Endothelial cell of umbilical vein (primary cell): ENCODE data around the gene CECR2. TPM values are rescaled to one million over a fixed set of nuclear protein-coding genes. Genes with fewer than 3 reads are reported as not detected.

Experiments
- BruUV-seq: library from RNA; stranded (reverse); fragments of 400-500 nt; replicated peaks from 2 replicates; lab custom pipeline; 2021; lab: Mats Ljungman, UMichigan
- CTCF ChIA-PET: fragments of 300-600, 350-600 bp; sonication (Branson Sonifier 250); formaldehyde crosslinking; loops from one replicate; lab custom pipeline; 2021; ENCODE audit warnings: antibody characterized with exemption, inconsistent platforms; lab: Charles Lee
- POLR2A ChIA-PET: fragments of 300-600, 350-600 bp; sonication (Branson Sonifier 250); formaldehyde crosslinking; loops from one replicate; lab custom pipeline; 2021; ENCODE audit warnings: antibody characterized with exemption, inconsistent platforms; lab: Charles Lee
- DNase-seq: peaks from one replicate; pipeline ENCODE4 v3.0.0-alpha.2; 2011; ENCODE audit warnings: low read depth, low spot score
- FAIRE-seq: peaks from 2 replicates; lab custom pipeline; 2011; peaks lifted over from hg19 to GRCh38; lab: Jason Lieb, UNC
- H2AFZ ChIP-seq: 2 replicates; pipeline ENCODE4 v1.6.0; 2012; ENCODE audit warnings: low read depth, low read length, control low read depth, inconsistent platforms
- H3K27ac ChIP-seq: 2 replicates; pipeline ENCODE4 v1.5.1; 2011; ENCODE audit warnings: low read depth, mild to moderate bottlenecking, control low read depth, low read length, moderate library complexity; ENCODE audit not compliant: insufficient read depth
- H3K27me3 ChIP-seq, 2 experiments: 2 replicates each; pipeline versions ENCODE4 v1.6.0 to v1.6.1; 2011; ENCODE audit warnings: low read length in 2 of 2, mixed read lengths in 1 of 2; ENCODE audit not compliant: control insufficient read depth in 2 of 2, insufficient read depth in 2 of 2
- H3K36me3 ChIP-seq, 2 experiments: 2 replicates in 1 of 2; 3 replicates in 1 of 2; pipeline ENCODE4 v1.5.1; 2011; ENCODE audit warnings: low read length in 2 of 2, mild to moderate bottlenecking in 1 of 2, moderate library complexity in 1 of 2; ENCODE audit not compliant: control insufficient read depth in 2 of 2, insufficient read depth in 2 of 2; ENCODE audit errors: extremely low read depth in 1 of 2
- H3K4me1 ChIP-seq: 3 replicates; pipeline ENCODE4 v1.5.1; 2011; ENCODE audit warnings: mild to moderate bottlenecking, low read length; ENCODE audit not compliant: control insufficient read depth, insufficient read depth; ENCODE audit errors: extremely low read depth
- H3K4me2 ChIP-seq: 2 replicates; pipeline ENCODE4 v1.6.1; 2011; ENCODE audit warnings: low read length, control low read depth, mixed read lengths; ENCODE audit not compliant: insufficient read depth
- H3K4me3 ChIP-seq, 3 experiments: fragments of 200-600 bp in 1 of 3; sonication (generic), shearing (Covaris generic) in 1 of 3; replicated peaks in 1 of 3; 2 replicates each; pipeline ENCODE4 v1.5.1; 2011 to 2016; ENCODE audit warnings: control low read depth in 3 of 3, low read length in 3 of 3, mild to moderate bottlenecking in 2 of 3, inconsistent platforms in 1 of 3, low read depth in 1 of 3, moderate library complexity in 1 of 3; ENCODE audit not compliant: insufficient read depth in 1 of 3
- H3K79me2 ChIP-seq: 2 replicates; pipeline ENCODE4 v1.6.0; 2012; ENCODE audit warnings: low read length, inconsistent platforms; ENCODE audit not compliant: control insufficient read depth, insufficient read depth
- H3K9ac ChIP-seq: replicated peaks from 2 replicates; pipeline ENCODE3; 2011; ENCODE audit warnings: low read length, control low read depth; ENCODE audit not compliant: insufficient read depth; ENCODE audit errors: extremely low read depth
- H3K9me1 ChIP-seq: replicated peaks from 3 replicates; pipeline ENCODE4 v1.6.0; 2011; ENCODE audit warnings: mild to moderate bottlenecking, low read length; ENCODE audit not compliant: control insufficient read depth, insufficient read depth; ENCODE audit errors: extremely low read depth
- H3K9me3 ChIP-seq: replicated peaks from 2 replicates; pipeline ENCODE4 v1.5.1; 2012; ENCODE audit warnings: low read length, inconsistent platforms; ENCODE audit not compliant: control insufficient read depth, insufficient read depth
- H4K20me1 ChIP-seq: replicated peaks from 2 replicates; pipeline ENCODE3; 2011; ENCODE audit warnings: mild to moderate bottlenecking, low read length; ENCODE audit not compliant: control insufficient read depth, insufficient read depth; ENCODE audit errors: extremely low read depth
- EZH2 ChIP-seq: IDR thresholded peaks from 2 replicates; pipeline ENCODE4 v1.6.1; 2012; ENCODE audit warnings: borderline replicate concordance, low read depth, mild to moderate bottlenecking, moderate library complexity, low read length, inconsistent platforms; ENCODE audit not compliant: severe bottlenecking
- FOS ChIP-seq: IDR thresholded peaks from 2 replicates; pipeline ENCODE4 v1.6.1; 2011; ENCODE audit warnings: mild to moderate bottlenecking, low read length, moderate library complexity, borderline replicate concordance; ENCODE audit not compliant: insufficient read depth
- GATA2 ChIP-seq: IDR thresholded peaks from 2 replicates; pipeline ENCODE4 v1.7.0; 2011; ENCODE audit warnings: low read depth, mild to moderate bottlenecking, moderate library complexity, mixed read lengths, low read length; ENCODE audit not compliant: insufficient read length, insufficient read depth
- JUN ChIP-seq: IDR thresholded peaks from 2 replicates; pipeline ENCODE4 v1.6.1; 2011; ENCODE audit warnings: borderline replicate concordance, low read depth; ENCODE audit not compliant: insufficient read length, insufficient read depth
- MYC ChIP-seq: IDR thresholded peaks from one replicate; pipeline ENCODE4 v1.6.1; 2011; ENCODE audit warnings: mild to moderate bottlenecking, low read depth, low read length
- POLR2A ChIP-seq: IDR thresholded peaks from 2 replicates; pipeline ENCODE4 v1.6.1; 2012; ENCODE audit warnings: low read depth, mild to moderate bottlenecking, control low read depth, low read length
- POLR2AphosphoS5 ChIP-seq: IDR thresholded peaks from 2 replicates; pipeline ENCODE4 v1.6.1; 2012; ENCODE audit warnings: low read depth, mild to moderate bottlenecking, control low read depth, low read length, moderate library complexity; ENCODE audit not compliant: insufficient read depth
- dilution Hi-C: fragments of 300-500 bp; cut with MboI; formaldehyde crosslinking; loops from one replicate; pipeline ENCODE4 v1.15.0; 2019; ENCODE audit warnings: low sequenced_read_pairs; ENCODE audit not compliant: extremely low pct_ligation_motif_present
- intact Hi-C: fragments of 100-400 bp; cut with micrococcal nuclease; formaldehyde crosslinking; loops from one replicate; pipeline ENCODE4 v1.10.0; 2022
- polyA plus RNA-seq, 4 experiments: library from polyadenylated mRNA; depleted of rRNA in 3 of 4; stranded (reverse) in 3 of 4; unstranded in 1 of 4; fragments of >200 nt; gene quantifications; 2 replicates each; pipeline versions ENCODE4 v1.2.1 to v1.2.3, GENCODE V29; 2011 to 2012; ENCODE audit warnings: missing spikeins in 1 of 4
- total RNA-seq: library from RNA; stranded (reverse); gene quantifications from 2 replicates; pipeline ENCODE4 v1.2.3, GENCODE V29; 2021
- TF ChIP-seq, protein P1 (sequence below): IDR thresholded peaks from 2 replicates; pipeline ENCODE4 v1.6.1; 2011; ENCODE audit not compliant: insufficient read depth, insufficient read length
- TF ChIP-seq, protein P2 (sequence below), 2 donors: IDR thresholded peaks; 1 replicate in 1 of 2; 2 replicates in 1 of 2; pipeline ENCODE4 v1.5.1; 2011; ENCODE audit warnings: low read length in 2 of 2, mild to moderate bottlenecking in 2 of 2, moderate library complexity in 2 of 2, control low read depth in 1 of 2, inconsistent platforms in 1 of 2, low read depth in 1 of 2; ENCODE audit not compliant: insufficient read depth in 1 of 2; ENCODE audit errors: extremely low read depth in 1 of 2

CECR2 gene
- total and polyA plus RNA-seq, 2 donors (not counting 3 experiments of a cell fraction or from before 2014, with no cell fraction given), result 0.01 TPM; not detected in 1

- Histone ChIP-seq H2AFZ (no peak overlapping the region), H3K27ac (no peak overlapping the region), H3K9ac (no peak overlapping the region), H3K4me3 (no peak overlapping the region), H3K36me3 (no peaks in the 10 kb centered on the region), H3K27me3 (peaks cover 0 to 3% of the 10 kb centered on the region in 2 experiments), H3K9me1 (no peaks in the 10 kb centered on the region), H3K4me2 (no peak overlapping the region), H3K9me3 (no peaks in the 10 kb centered on the region), H3K4me1 (no peaks in the 10 kb centered on the region), H4K20me1 (no peaks in the 10 kb centered on the region), H3K79me2 (no peaks in the 10 kb centered on the region)
- no peak for DNase-seq
- BruUV-seq, result no TSS peak
- dilution Hi-C loops, result no loop called here
- no peak for FAIRE-seq
- ChIA-PET POLR2A (no interaction called here), CTCF (interaction anchor here (0.5 to 1.5 kb wide), 4 partner anchors 21 to 366 kb away, joined by 3 to 6 read pairs (median 4); no protein-coding TSS in a partner anchor)
- no peak for TF ChIP-seq FOS
- TF ChIP-seq EZH2, result no peak
- intact Hi-C loops, result no loop called here
Observed at GRCh38 chr22:17537155-17537554, 167.9 kb downstream of the CECR2 start.

DNA sequence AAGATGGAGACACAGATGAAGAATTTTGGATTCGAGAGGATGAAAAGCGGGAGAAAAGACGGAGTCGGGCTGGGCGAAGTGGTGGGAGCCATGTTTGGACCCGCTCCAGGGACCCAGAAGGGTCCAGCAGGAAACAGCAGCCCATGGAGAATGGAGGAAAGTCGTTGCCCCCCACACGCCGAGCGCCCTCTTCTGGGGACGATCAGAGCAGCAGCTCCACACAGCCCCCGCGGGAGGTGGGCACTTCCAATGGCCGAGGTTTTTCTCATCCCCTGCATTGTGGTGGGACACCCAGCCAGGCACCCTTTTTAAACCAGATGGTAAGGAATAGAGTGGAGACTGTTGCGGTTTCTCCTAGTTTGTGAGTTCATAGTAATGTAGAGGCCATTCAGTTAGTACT, 171.2 kb downstream of the CECR2 start:
- TF ChIP-seq, protein P1, sequence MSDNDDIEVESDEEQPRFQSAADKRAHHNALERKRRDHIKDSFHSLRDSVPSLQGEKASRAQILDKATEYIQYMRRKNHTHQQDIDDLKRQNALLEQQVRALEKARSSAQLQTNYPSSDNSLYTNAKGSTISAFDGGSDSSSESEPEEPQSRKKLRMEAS, result no peak
- TF ChIP-seq MYC, result no peak
- TF ChIP-seq GATA2, result no peak
- TF ChIP-seq, protein P2, sequence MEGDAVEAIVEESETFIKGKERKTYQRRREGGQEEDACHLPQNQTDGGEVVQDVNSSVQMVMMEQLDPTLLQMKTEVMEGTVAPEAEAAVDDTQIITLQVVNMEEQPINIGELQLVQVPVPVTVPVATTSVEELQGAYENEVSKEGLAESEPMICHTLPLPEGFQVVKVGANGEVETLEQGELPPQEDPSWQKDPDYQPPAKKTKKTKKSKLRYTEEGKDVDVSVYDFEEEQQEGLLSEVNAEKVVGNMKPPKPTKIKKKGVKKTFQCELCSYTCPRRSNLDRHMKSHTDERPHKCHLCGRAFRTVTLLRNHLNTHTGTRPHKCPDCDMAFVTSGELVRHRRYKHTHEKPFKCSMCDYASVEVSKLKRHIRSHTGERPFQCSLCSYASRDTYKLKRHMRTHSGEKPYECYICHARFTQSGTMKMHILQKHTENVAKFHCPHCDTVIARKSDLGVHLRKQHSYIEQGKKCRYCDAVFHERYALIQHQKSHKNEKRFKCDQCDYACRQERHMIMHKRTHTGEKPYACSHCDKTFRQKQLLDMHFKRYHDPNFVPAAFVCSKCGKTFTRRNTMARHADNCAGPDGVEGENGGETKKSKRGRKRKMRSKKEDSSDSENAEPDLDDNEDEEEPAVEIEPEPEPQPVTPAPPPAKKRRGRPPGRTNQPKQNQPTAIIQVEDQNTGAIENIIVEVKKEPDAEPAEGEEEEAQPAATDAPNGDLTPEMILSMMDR (IDR thresholded peaks at IDR 0.05; ENCODE audit: extremely low read depth in 1 of 2, insufficient read depth in 1 of 2, low read depth in 1 of 2, low read length in 2 of 2), result no peak
- no peak for TF ChIP-seq POLR2AphosphoS5
- no peak for TF ChIP-seq EZH2
- no peak for TF ChIP-seq FOS
- TF ChIP-seq POLR2A, result no peak
- TF ChIP-seq JUN, result no peak
- no peaks in the 10 kb centered on the region for H3K9me1 ChIP-seq
- no peaks in the 10 kb centered on the region for H3K36me3 ChIP-seq
- no peaks in the 10 kb centered on the region for H4K20me1 ChIP-seq
- H3K9ac ChIP-seq, result no peak overlapping the region
- dilution Hi-C loops (no loop called here), intact Hi-C loops (no loop called here)
- H3K4me2 ChIP-seq, result no peak overlapping the region
- BruUV-seq, result no TSS peak
- ChIA-PET CTCF (no interaction called here), POLR2A (no interaction called here)
- H3K4me1 ChIP-seq, result no peaks in the 10 kb centered on the region
- H2AFZ ChIP-seq, result no peak overlapping the region
- FAIRE-seq (no peak), DNase-seq (no peak)
- H3K9me3 ChIP-seq, result no peaks in the 10 kb centered on the region
- H3K79me2 ChIP-seq, result no peaks in the 10 kb centered on the region
- no peak overlapping the region for H3K27ac ChIP-seq
- peaks cover 0 to 3% of the 10 kb centered on the region in 2 experiments for H3K27me3 ChIP-seq
- H3K4me3 ChIP-seq, result no peak overlapping the region
